Measurements from ENCODE around the gene PRKAG2.
"Not testable (repeated sequence)": the region's sequence is repeated elsewhere in the genome, so short reads cannot be mapped to it uniquely, and the experiment has no call there.

PRKAG2 gene

DNA sequence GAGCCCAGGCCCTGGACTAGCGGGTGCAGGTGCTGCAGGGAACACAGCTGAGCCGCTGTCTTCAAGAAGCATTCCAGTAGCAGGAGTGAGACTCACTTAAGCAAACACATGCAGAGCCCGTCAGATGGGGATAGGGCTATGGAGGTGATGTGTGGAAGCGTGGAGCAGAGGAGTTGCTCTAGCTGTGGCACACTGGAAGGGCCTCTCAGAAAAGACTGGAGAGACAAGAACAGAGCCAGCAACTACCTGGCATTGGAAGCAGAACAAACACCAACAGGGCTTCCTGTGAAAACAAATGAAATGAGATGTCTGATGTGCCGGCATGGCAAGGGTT lies 41.6 kb upstream of the PRKAG2 start:
- Histone ChIP-seq H3K9me3 (ENCODE audit: control insufficient read depth in 5 of 5, low read length in 5 of 5) (peaks cover 4 to 15% (median 9%) of the 10 kb centered on the region in 5 donors), H3K4me1 (ENCODE audit: control insufficient read depth in 5 of 5, insufficient read depth in 5 of 5, low read length in 5 of 5) (peaks cover 0 to 30% (median 19%) of the 10 kb centered on the region in 5 donors), H3K4me3 (ENCODE audit: low read depth in 1 of 5, low read length in 5 of 5) (no peak overlapping the region), H3K36me3 (ENCODE audit: control insufficient read depth in 5 of 5, insufficient read depth in 5 of 5, low read length in 5 of 5) (no peaks in the 10 kb centered on the region), H3K27me3 (ENCODE audit: control insufficient read depth in 5 of 5, insufficient read depth in 4 of 5, low read length in 5 of 5) (no peaks in the 10 kb centered on the region), H3K9ac (ENCODE audit: low read length in 5 of 5) (no peak overlapping the region), H3K27ac (ENCODE audit: low read depth, low read length) (no peak overlapping the region)

DNA sequence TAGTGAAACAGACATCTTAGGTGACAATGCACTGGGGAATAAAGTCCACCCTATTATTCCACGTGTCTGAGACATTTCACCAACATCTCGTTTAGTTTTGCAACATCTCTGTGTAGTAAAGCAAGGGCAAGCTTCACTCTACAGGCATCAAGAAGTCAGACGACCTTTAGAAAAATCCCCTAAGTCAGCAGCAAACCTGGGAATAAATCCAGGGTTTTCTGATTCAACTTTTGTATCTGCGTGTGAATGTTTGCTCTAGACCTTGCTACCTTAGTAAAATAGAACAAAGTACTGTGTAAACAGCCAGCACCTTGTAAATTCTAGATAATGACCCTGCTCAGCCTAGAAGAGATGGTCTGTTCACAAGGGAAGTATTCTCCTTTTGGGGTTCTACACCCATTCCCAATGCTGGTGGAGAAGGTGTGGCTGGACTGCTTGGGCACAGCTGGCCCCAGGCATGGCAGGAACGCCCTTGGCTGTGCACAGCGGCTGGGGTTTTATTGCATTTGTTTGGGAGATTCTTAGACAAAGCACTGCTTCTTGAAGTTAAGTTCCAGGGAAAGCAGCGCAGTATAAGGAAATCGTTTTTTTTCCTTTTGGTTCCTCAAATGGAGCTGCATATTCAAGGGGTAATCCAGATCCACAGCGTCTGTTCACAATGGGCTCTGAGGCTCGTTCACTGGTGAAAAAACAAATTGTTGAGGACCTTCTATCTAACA lies 41.0 kb upstream of the PRKAG2 start:
- Histone ChIP-seq H3K4me1 (ENCODE audit: control insufficient read depth in 5 of 5, insufficient read depth in 5 of 5, low read length in 5 of 5) (peaks cover 0 to 24% (median 14%) of the 10 kb centered on the region in 5 donors), H3K36me3 (ENCODE audit: control insufficient read depth in 5 of 5, insufficient read depth in 5 of 5, low read length in 5 of 5) (no peaks in the 10 kb centered on the region), H3K9me3 (ENCODE audit: control insufficient read depth in 5 of 5, low read length in 5 of 5) (peaks cover 5 to 15% (median 12%) of the 10 kb centered on the region in 5 donors), H3K9ac (ENCODE audit: low read length in 5 of 5) (no peak overlapping the region), H3K27me3 (ENCODE audit: control insufficient read depth in 5 of 5, insufficient read depth in 4 of 5, low read length in 5 of 5) (no peaks in the 10 kb centered on the region), H3K4me3 (ENCODE audit: low read depth in 1 of 5, low read length in 5 of 5) (no peak overlapping the region), H3K27ac (ENCODE audit: low read depth, low read length) (no peak overlapping the region)

DNA sequence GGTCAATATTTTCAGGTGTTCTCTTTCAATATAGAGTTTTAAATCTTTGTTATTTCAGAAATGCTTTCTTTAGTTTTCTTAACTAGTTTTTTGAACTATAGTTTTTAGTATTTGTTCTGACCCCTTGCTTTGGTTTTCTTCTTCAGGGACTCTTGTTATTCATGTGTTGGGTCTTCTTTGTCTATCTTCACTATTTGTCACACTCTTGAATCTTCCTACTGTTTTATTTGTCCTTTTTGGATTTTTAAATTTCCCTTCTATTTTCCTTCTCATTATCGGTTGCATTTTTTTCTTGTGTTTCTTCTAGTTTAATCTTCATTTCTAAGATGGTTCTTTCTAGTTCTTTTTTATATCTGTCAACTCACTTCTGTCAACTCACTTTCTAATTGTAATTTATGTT lies 37.1 kb upstream of the PRKAG2 start:
- peaks cover 5 to 15% (median 12%) of the 10 kb centered on the region in 5 donors for H3K9me3 ChIP-seq (ENCODE audit: control insufficient read depth in 5 of 5, low read length in 5 of 5)
- H3K4me3 ChIP-seq (ENCODE audit: low read depth in 1 of 5, low read length in 5 of 5) = no peak overlapping the region
- peaks cover 0 to 14% (median 10%) of the 10 kb centered on the region in 5 donors for H3K4me1 ChIP-seq (ENCODE audit: control insufficient read depth in 5 of 5, insufficient read depth in 5 of 5, low read length in 5 of 5)
- no peaks in the 10 kb centered on the region for H3K27me3 ChIP-seq (ENCODE audit: control insufficient read depth in 5 of 5, insufficient read depth in 4 of 5, low read length in 5 of 5)
- H3K36me3 ChIP-seq (ENCODE audit: control insufficient read depth in 5 of 5, insufficient read depth in 5 of 5, low read length in 5 of 5) = no peaks in the 10 kb centered on the region
- H3K9ac ChIP-seq (ENCODE audit: low read length in 5 of 5) = no peak overlapping the region
- no peak overlapping the region for H3K27ac ChIP-seq (ENCODE audit: low read depth, low read length)

DNA sequence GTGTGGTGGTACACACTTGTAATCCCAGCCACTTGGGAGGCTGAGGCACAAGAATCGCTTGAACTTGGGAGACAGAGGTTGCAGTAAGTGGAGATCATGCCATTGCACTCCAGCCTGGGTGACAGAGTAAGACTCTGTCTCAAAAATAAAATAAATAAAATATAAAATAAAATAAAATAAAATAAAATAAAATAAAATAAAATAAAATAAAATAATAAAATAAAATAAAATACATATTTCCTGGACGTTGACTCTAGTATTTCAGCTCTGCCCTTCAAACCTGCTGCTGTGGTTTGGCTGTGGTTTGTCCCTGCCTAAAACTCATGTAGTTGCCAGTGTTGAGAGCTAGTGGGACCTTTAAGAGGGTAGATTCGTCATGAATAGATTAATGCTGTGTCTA lies 33.7 kb upstream of the PRKAG2 start:
- not testable (repeated sequence) for H3K4me1 ChIP-seq (ENCODE audit: control insufficient read depth in 5 of 5, insufficient read depth in 5 of 5, low read length in 5 of 5); H3K4me3 ChIP-seq (ENCODE audit: low read depth in 1 of 5, low read length in 5 of 5); H3K27ac ChIP-seq (ENCODE audit: low read depth, low read length); H3K27me3 ChIP-seq (ENCODE audit: control insufficient read depth in 5 of 5, insufficient read depth in 4 of 5, low read length in 5 of 5); H3K36me3 ChIP-seq (ENCODE audit: control insufficient read depth in 5 of 5, insufficient read depth in 5 of 5, low read length in 5 of 5); H3K9ac ChIP-seq (ENCODE audit: low read length in 5 of 5)
- peaks cover 5 to 15% (median 12%) of the 10 kb centered on the region in 5 donors for H3K9me3 ChIP-seq (ENCODE audit: control insufficient read depth in 5 of 5, low read length in 5 of 5)

DNA sequence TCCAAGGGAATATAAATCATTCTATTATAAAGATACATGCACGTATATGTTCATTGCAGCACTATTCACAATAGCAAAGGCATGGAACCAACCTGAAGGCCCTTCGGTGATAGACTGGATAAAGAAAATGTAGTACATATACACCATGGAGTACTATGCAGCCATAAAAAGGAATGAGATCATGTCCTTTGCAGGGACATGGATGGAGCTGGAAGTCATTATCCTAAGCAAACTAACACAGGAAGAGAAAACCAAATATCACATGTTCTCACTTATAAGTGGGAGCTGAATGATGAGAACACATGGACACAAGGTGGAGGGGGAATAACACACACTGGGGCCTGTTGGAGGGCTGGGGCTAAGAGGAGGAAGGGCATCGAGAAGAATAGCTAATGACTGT lies 30.2 kb upstream of the PRKAG2 start:
- H3K27ac ChIP-seq (ENCODE audit: low read depth, low read length); H3K36me3 ChIP-seq (ENCODE audit: control insufficient read depth in 5 of 5, insufficient read depth in 5 of 5, low read length in 5 of 5); H3K4me3 ChIP-seq (ENCODE audit: low read depth in 1 of 5, low read length in 5 of 5); H3K27me3 ChIP-seq (ENCODE audit: control insufficient read depth in 5 of 5, insufficient read depth in 4 of 5, low read length in 5 of 5); H3K9ac ChIP-seq (ENCODE audit: low read length in 5 of 5); H3K4me1 ChIP-seq (ENCODE audit: control insufficient read depth in 5 of 5, insufficient read depth in 5 of 5, low read length in 5 of 5); H3K9me3 ChIP-seq (ENCODE audit: control insufficient read depth in 5 of 5, low read length in 5 of 5): not testable (repeated sequence)

DNA sequence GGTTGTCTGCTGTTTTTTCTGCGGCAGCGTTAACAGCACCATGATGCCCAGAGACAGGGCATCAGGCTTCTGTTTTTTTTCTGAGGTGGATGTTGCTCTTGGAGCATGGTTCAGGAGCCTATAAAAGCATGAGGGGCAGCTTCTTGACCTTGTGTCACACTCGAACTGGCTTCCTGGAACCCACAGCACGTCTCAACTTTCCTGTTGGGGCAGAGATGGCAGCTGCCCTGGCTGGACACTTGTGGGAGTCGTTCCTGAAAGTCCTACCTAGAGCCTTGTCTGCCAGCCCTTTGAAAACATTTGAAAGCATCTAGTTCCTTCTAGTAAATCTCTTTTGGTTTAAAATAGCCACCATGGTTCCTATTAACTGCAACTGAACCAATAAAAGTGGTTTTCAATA lies 28.9 kb upstream of the PRKAG2 start:
- no peaks in the 10 kb centered on the region for H3K36me3 ChIP-seq (ENCODE audit: control insufficient read depth in 5 of 5, insufficient read depth in 5 of 5, low read length in 5 of 5)
- peaks cover 0 to 6% (median 3%) of the 10 kb centered on the region in 5 donors for H3K4me1 ChIP-seq (ENCODE audit: control insufficient read depth in 5 of 5, insufficient read depth in 5 of 5, low read length in 5 of 5)
- H3K27me3 ChIP-seq (ENCODE audit: control insufficient read depth in 5 of 5, insufficient read depth in 4 of 5, low read length in 5 of 5) = no peaks in the 10 kb centered on the region
- H3K4me3 ChIP-seq (ENCODE audit: low read depth in 1 of 5, low read length in 5 of 5) = no peak overlapping the region
- peaks cover 0 to under 1% (median 0%) of the 10 kb centered on the region in 5 donors for H3K9me3 ChIP-seq (ENCODE audit: control insufficient read depth in 5 of 5, low read length in 5 of 5)
- H3K27ac ChIP-seq (ENCODE audit: low read depth, low read length) = no peak overlapping the region
- H3K9ac ChIP-seq (ENCODE audit: low read length in 5 of 5) = no peak overlapping the region

DNA sequence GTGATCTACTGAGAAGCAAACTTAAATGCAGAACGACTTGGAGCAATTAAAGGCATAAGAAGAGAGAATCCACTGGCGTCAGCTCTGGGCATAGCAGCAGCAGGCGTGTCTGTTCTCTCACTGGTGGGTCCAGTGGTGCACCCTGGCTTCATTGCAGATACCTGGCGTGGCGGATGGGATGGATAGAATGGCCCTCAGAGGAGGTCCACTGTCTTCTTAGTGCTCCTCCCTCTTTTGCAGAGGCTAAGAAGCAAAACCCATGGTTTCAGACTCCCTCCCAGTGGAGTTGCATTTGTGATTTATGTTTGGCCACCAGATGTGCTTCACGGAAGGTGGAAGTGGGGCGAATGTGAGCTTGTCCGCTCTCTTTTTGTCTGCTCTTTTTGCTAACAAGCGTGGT lies 28.4 kb upstream of the PRKAG2 start:
- no peak overlapping the region for H3K9ac ChIP-seq (ENCODE audit: low read length in 5 of 5)
- no peak overlapping the region for H3K27ac ChIP-seq (ENCODE audit: low read depth, low read length)

DNA sequence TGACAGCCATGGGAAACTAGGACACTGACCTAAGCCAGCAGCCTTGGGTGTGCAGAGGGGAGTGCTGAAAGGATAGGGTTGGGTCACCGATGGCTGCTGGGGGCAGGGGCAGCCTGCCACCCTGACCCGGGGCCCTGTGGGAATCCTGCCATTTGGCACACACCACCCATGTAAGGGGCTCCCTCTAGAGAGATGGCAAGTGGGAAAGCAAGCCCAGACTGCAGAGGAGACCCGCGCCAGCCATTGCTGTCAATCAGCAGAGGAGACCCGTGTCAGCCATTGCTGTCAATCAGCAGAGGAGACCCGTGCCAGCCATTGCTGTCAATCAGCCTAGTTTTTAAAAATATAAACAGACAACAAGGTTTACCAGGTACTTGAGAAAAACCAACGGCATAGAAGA lies 27.4 kb upstream of the PRKAG2 start:
- H3K9me3 ChIP-seq (ENCODE audit: control insufficient read depth in 5 of 5, low read length in 5 of 5) = no peaks in the 10 kb centered on the region
- H3K27ac ChIP-seq (ENCODE audit: low read depth, low read length) = no peak overlapping the region
- H3K4me1 ChIP-seq (ENCODE audit: control insufficient read depth in 5 of 5, insufficient read depth in 5 of 5, low read length in 5 of 5) = peaks cover 0 to 8% (median 3%) of the 10 kb centered on the region in 5 donors

More for the DNA sequence above, 28.4 kb upstream of the PRKAG2 start:
- Histone ChIP-seq H3K27me3 (ENCODE audit: control insufficient read depth in 5 of 5, insufficient read depth in 4 of 5, low read length in 5 of 5) (no peaks in the 10 kb centered on the region), H3K9me3 (ENCODE audit: control insufficient read depth in 5 of 5, low read length in 5 of 5) (no peaks in the 10 kb centered on the region), H3K4me1 (ENCODE audit: control insufficient read depth in 5 of 5, insufficient read depth in 5 of 5, low read length in 5 of 5) (peaks cover 0 to 8% (median 3%) of the 10 kb centered on the region in 5 donors), H3K4me3 (ENCODE audit: low read depth in 1 of 5, low read length in 5 of 5) (no peak overlapping the region), H3K36me3 (ENCODE audit: control insufficient read depth in 5 of 5, insufficient read depth in 5 of 5, low read length in 5 of 5) (no peaks in the 10 kb centered on the region)

DNA sequence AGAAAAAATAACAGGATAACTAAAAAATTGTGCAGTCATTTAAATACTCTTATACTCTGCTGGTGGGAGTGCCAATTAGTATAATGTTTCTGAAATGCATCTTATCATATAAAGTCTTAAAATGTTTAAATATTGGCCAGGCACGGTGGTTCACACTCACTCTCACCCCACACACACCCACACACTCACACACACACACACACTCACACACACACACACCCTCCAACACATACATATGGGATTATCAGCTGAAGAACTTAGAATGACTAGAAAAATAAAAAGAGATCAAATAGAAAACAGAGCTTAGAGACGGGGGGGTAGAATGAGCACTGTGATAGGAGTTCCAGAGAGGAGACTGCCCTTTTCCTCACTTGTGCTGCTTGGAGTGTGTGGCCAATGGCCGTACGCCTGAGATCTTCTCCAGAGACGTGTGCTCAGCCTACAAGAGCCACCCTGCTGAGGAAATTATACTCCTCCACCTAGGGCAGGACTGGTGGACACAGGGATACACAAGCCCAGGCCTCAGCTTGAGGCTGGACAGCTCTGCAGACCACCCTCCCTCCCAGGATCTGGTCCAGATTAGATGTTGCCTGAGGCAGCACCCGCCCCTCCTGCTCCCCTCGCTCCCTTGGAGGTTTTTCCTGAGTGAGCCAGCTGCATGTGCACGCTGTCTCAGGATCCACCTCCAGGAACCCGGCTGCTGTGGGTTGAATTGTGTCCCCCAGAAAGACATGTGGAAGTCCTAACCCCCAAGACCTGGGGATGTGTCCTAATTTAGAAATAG lies 26.5 kb upstream of the PRKAG2 start:
- Histone ChIP-seq H3K9me3 (ENCODE audit: control insufficient read depth in 5 of 5, low read length in 5 of 5) (no peaks in the 10 kb centered on the region), H3K27ac (ENCODE audit: low read depth, low read length) (no peak overlapping the region), H3K4me1 (ENCODE audit: control insufficient read depth in 5 of 5, insufficient read depth in 5 of 5, low read length in 5 of 5) (peaks cover 0 to 8% (median 3%) of the 10 kb centered on the region in 5 donors), H3K36me3 (ENCODE audit: control insufficient read depth in 5 of 5, insufficient read depth in 5 of 5, low read length in 5 of 5) (no peaks in the 10 kb centered on the region), H3K4me3 (ENCODE audit: low read depth in 1 of 5, low read length in 5 of 5) (no peak overlapping the region), H3K9ac (ENCODE audit: low read length in 5 of 5) (no peak overlapping the region), H3K27me3 (ENCODE audit: control insufficient read depth in 5 of 5, insufficient read depth in 4 of 5, low read length in 5 of 5) (peaks cover 0 to 2% (median 0%) of the 10 kb centered on the region in 5 donors)

More for the DNA sequence above, 27.4 kb upstream of the PRKAG2 start:
- Histone ChIP-seq H3K4me3 (ENCODE audit: low read depth in 1 of 5, low read length in 5 of 5) (no peak overlapping the region), H3K9ac (ENCODE audit: low read length in 5 of 5) (no peak overlapping the region), H3K36me3 (ENCODE audit: control insufficient read depth in 5 of 5, insufficient read depth in 5 of 5, low read length in 5 of 5) (no peaks in the 10 kb centered on the region), H3K27me3 (ENCODE audit: control insufficient read depth in 5 of 5, insufficient read depth in 4 of 5, low read length in 5 of 5) (no peaks in the 10 kb centered on the region)

DNA sequence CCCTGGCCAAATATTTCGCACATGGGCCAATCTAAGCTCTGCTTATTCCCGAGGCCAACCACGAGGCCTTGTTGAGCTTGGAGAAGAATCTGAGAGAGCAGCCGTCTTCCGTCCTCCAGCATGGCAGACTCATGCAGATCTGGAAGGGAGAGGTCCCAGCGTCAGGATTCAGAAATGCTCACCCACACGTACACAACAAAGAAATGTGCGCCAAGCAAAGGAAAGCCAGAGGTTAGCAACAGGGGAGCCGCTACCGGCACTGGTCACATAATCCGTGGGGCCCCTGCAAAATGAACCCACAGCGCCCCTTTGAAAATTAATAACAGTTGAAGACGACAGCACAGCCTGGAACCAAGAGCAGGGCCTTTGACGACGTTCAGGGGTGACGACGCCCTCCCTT lies 25.4 kb upstream of the PRKAG2 start:
- no peaks in the 10 kb centered on the region for H3K36me3 ChIP-seq (ENCODE audit: control insufficient read depth in 5 of 5, insufficient read depth in 5 of 5, low read length in 5 of 5)
- peaks cover 0 to 5% (median 0%) of the 10 kb centered on the region in 5 donors for H3K27me3 ChIP-seq (ENCODE audit: control insufficient read depth in 5 of 5, insufficient read depth in 4 of 5, low read length in 5 of 5)
- H3K4me3 ChIP-seq (ENCODE audit: low read depth in 1 of 5, low read length in 5 of 5) = no peak overlapping the region
- peaks cover 0 to 10% (median 4%) of the 10 kb centered on the region in 5 donors for H3K4me1 ChIP-seq (ENCODE audit: control insufficient read depth in 5 of 5, insufficient read depth in 5 of 5, low read length in 5 of 5)
- H3K27ac ChIP-seq (ENCODE audit: low read depth, low read length) = no peak overlapping the region
- H3K9ac ChIP-seq (ENCODE audit: low read length in 5 of 5) = no peak overlapping the region
- H3K9me3 ChIP-seq (ENCODE audit: control insufficient read depth in 5 of 5, low read length in 5 of 5) = no peaks in the 10 kb centered on the region
